Kidney glomerular epithelial cell (primary cell): ENCODE results near the gene NNMT.
"Not testable (repeated sequence)": the region's sequence is repeated elsewhere in the genome, so short reads cannot be mapped to it uniquely, and the experiment has no call there.

Experiments used
- DNase-seq: peaks from one replicate; lab custom pipeline; 2025; lab: John Stamatoyannopoulos, UW

Gene NNMT

GRCh38 chr11:114310095-114310494, 13.9 kb downstream of the NNMT start:
- no peak for DNase-seq

GRCh38 chr11:114311946-114312345, 15.7 kb downstream of the NNMT start:
- DNase-seq, result no peak

GRCh38 chr11:114314096-114314495, 17.9 kb downstream of the NNMT start:
- no peak for DNase-seq

GRCh38 chr11:114315749-114316368, 19.7 kb downstream of the NNMT start:
- no peak for DNase-seq

GRCh38 chr11:114316980-114317786, 21.0 kb downstream of the NNMT start:
- no peak for DNase-seq

- DNase-seq, result no peak
These were observed 21.6 kb downstream of the NNMT start for GRCh38 chr11:114317787-114318137.

- no peak for DNase-seq
These were observed 22.2 kb downstream of the NNMT start for GRCh38 chr11:114318361-114318760.

- DNase-seq, result no peak
These were observed 23.6 kb downstream of the NNMT start for GRCh38 chr11:114319716-114320328.

- DNase-seq, result no peak
These were observed 25.5 kb downstream of the NNMT start for GRCh38 chr11:114321621-114322257.

- DNase-seq, result no peak
These were observed 26.7 kb downstream of the NNMT start for GRCh38 chr11:114322934-114323333.

- no peak for DNase-seq
These were observed 30.0 kb downstream of the NNMT start for GRCh38 chr11:114326151-114326550.

- no peak for DNase-seq
These were observed 30.6 kb downstream of the NNMT start for GRCh38 chr11:114326776-114327175.

- no peak for DNase-seq
These were observed 34.2 kb downstream of the NNMT start for GRCh38 chr11:114330373-114330772.

- DNase-seq, result peak; percentile 67
These were observed 44.3 kb downstream of the NNMT start for GRCh38 chr11:114340311-114341131.

GRCh38 chr11:114341667-114342066, 45.5 kb downstream of the NNMT start:
- not testable (repeated sequence) for DNase-seq

- DNase-seq, result no peak
These were observed 46.3 kb downstream of the NNMT start for GRCh38 chr11:114342476-114342875.

GRCh38 chr11:114343020-114343419, 46.8 kb downstream of the NNMT start:
- DNase-seq, result no peak

- DNase-seq, result no peak
These were observed 47.3 kb downstream of the NNMT start for GRCh38 chr11:114343493-114343892.

- DNase-seq, result no peak
These were observed 48.3 kb downstream of the NNMT start for GRCh38 chr11:114344494-114344893.

- no peak for DNase-seq
These were observed 49.5 kb downstream of the NNMT start for GRCh38 chr11:114345575-114346222.

GRCh38 chr11:114346709-114347141, 50.5 kb downstream of the NNMT start:
- DNase-seq, result no peak
